GM12878 (cell line): ENCODE measurements around the gene YBX2. TPM values are rescaled to one million over a fixed set of nuclear protein-coding genes. Genes with fewer than 3 reads are reported as not detected.

Source experiments
- ATF2 ChIP-seq: IDR thresholded peaks from 2 replicates; pipeline ENCODE4 v1.6.1; 2012; ENCODE audit warnings: low read length, inconsistent platforms
- BCL11A ChIP-seq: IDR thresholded peaks from 2 replicates; pipeline ENCODE4 v1.6.1; 2011; ENCODE audit warnings: low read depth, low read length
- BMI1 ChIP-seq: fragments of 450-650 bp; IDR thresholded peaks from 2 replicates; pipeline ENCODE4 v1.6.1; 2016; ENCODE audit warnings: mild to moderate bottlenecking, moderate library complexity, borderline replicate concordance
- CEBPB ChIP-seq, 2 experiments: fragments of 150-350 bp in 1 of 2; IDR thresholded peaks; 2 replicates each; pipeline ENCODE4 v1.6.1; 2012 to 2014; ENCODE audit warnings: low read depth in 2 of 2, low read length in 2 of 2, borderline replicate concordance in 1 of 2, inconsistent platforms in 1 of 2
- CHD2 ChIP-seq: IDR thresholded peaks from 2 replicates; pipeline ENCODE4 v1.6.1; 2011; ENCODE audit warnings: low read depth, low read length, improper control_type of control experiment, borderline replicate concordance
- HCFC1 ChIP-seq: fragments of 150-350 bp; IDR thresholded peaks from 2 replicates; pipeline ENCODE4 v1.6.1; 2014; ENCODE audit warnings: low read length
- IKZF1 ChIP-seq: fragments of 450-650 bp; conservative IDR thresholded peaks from 2 replicates; pipeline ENCODE4 v1.6.1; 2017; ENCODE audit warnings: antibody characterized with exemption, mild to moderate bottlenecking
- MLLT1 ChIP-seq: fragments of 450-650 bp; IDR thresholded peaks from 2 replicates; pipeline ENCODE4 v1.6.1; 2016; ENCODE audit warnings: mild to moderate bottlenecking
- MTA2 ChIP-seq: fragments of 450-650 bp; IDR thresholded peaks from 2 replicates; pipeline ENCODE4 v1.6.1; 2016; ENCODE audit warnings: low read depth, mild to moderate bottlenecking, moderate library complexity
- MTA3 ChIP-seq: IDR thresholded peaks from 2 replicates; pipeline ENCODE4 v1.6.1; 2012; ENCODE audit warnings: low read length, inconsistent platforms, borderline replicate concordance
- NR2C2 ChIP-seq: IDR thresholded peaks from 2 replicates; pipeline ENCODE4 v1.6.1; 2011; ENCODE audit warnings: borderline replicate concordance, low read depth; ENCODE audit not compliant: control insufficient read depth, insufficient read length
- PKNOX1 ChIP-seq: fragments of 450-650 bp; IDR thresholded peaks from 2 replicates; pipeline ENCODE4 v1.6.1; 2016; ENCODE audit warnings: mild to moderate bottlenecking
- PML ChIP-seq: IDR thresholded peaks from 2 replicates; pipeline ENCODE4 v1.6.1; 2012; ENCODE audit warnings: low read length, inconsistent platforms
- POLR2AphosphoS2 ChIP-seq: IDR thresholded peaks from 2 replicates; pipeline ENCODE4 v1.6.1; 2011; ENCODE audit warnings: low read depth, mild to moderate bottlenecking, low read length, improper control_type of control experiment, moderate library complexity
- PRDM15 ChIP-seq: fragments of 450-650 bp; formaldehyde crosslinking; IDR thresholded peaks from 2 replicates; pipeline ENCODE4 v1.4.0; 2020; ENCODE audit warnings: mild to moderate bottlenecking, moderate library complexity
- SKIL ChIP-seq: fragments of 450-650 bp; IDR thresholded peaks from 2 replicates; pipeline ENCODE4 v1.6.1; 2017; ENCODE audit warnings: mild to moderate bottlenecking, low read depth, inconsistent platforms; ENCODE audit not compliant: poor library complexity, severe bottlenecking
- SREBF1 ChIP-seq: IDR thresholded peaks from 2 replicates; pipeline ENCODE4 v1.6.1; 2012; ENCODE audit warnings: mild to moderate bottlenecking, low read length
- TCF12 ChIP-seq: IDR thresholded peaks from 2 replicates; pipeline ENCODE4 v1.6.1; 2011; ENCODE audit warnings: low read depth, mild to moderate bottlenecking, low read length
- WRNIP1 ChIP-seq: IDR thresholded peaks from 2 replicates; pipeline ENCODE4 v1.6.1; 2011; ENCODE audit warnings: low read depth, low read length, improper control_type of control experiment, borderline replicate concordance
- YBX1 ChIP-seq: fragments of 450-650 bp; IDR thresholded peaks from 2 replicates; pipeline ENCODE4 v1.6.1; 2016; ENCODE audit warnings: antibody characterized with exemption
- ZNF274 ChIP-seq: IDR thresholded peaks from one replicate; pipeline ENCODE4 v1.8.0; 2011; ENCODE audit not compliant: insufficient read length, insufficient read depth
- ZSCAN29 ChIP-seq: fragments of 450-650 bp; IDR thresholded peaks from 2 replicates; pipeline ENCODE4 v1.6.1; 2017; ENCODE audit warnings: mild to moderate bottlenecking, moderate library complexity
- polyA plus RNA-seq, 11 experiments: library from polyadenylated mRNA; depleted of rRNA in 4 of 11; unstranded in 6 of 11; stranded (reverse) in 5 of 11; fragments of >200 nt; fragmentation: Nextera tagmentation in 4 of 11; fragmentation: Illumina TruSeq in 1 of 11; extraction: Ambion mirVana in 4 of 11; extraction: Trizol in 1 of 11; gene quantifications; 1 replicate in 1 of 11; 2 replicates in 10 of 11; pipeline versions ENCODE4 v1.2.1 to v1.2.3, GENCODE V29; 2011 to 2016; ENCODE audit warnings: inconsistent platforms in 2 of 11, missing spikeins in 2 of 11, low read depth in 1 of 11
- total RNA-seq, 4 experiments: library from RNA; depleted of rRNA in 3 of 4; stranded (reverse); fragments of >200 nt in 3 of 4; fragmentation: Illumina TruSeq in 1 of 4; extraction: Trizol in 1 of 4; gene quantifications; 2 replicates each; pipeline versions ENCODE4 v1.2.1 to v1.2.3, GENCODE V29; 2013 to 2021

The YBX2 gene
- total and polyA plus RNA-seq, 10 of the 15 experiments (the other 5 are each of a cell fraction or from before 2014, with no cell fraction given): not detected

GRCh38 chr17:7296189-7296861 lies 1.9 kb upstream of the YBX2 start (continued):
- TF ChIP-seq PRDM15 (CRISPR knock-in tag): no peak
- TF ChIP-seq BCL11A: no peak
- no peak for TF ChIP-seq MLLT1
- TF ChIP-seq WRNIP1: no peak
- TF ChIP-seq ATF2: no peak
- TF ChIP-seq PML: no peak
- TF ChIP-seq HCFC1: no peak
- TF ChIP-seq SKIL: no peak
- no peak for TF ChIP-seq MTA3
- TF ChIP-seq POLR2AphosphoS2: no peak
- no peak for TF ChIP-seq MTA2
- no peak for TF ChIP-seq PKNOX1
- TF ChIP-seq TCF12: 0 out of 2 replicates have a peak, but pooled peaks have one; percentile 20
- TF ChIP-seq BMI1: no peak
- TF ChIP-seq SREBF1: no peak
- TF ChIP-seq CHD2: no peak
- TF ChIP-seq ZNF274: no peak
- TF ChIP-seq NR2C2: no peak
- TF ChIP-seq CEBPB (IDR thresholded peaks at IDR 0.05; ENCODE audit: borderline replicate concordance in 1 of 2, low read depth in 2 of 2, low read length in 2 of 2): no peak
- TF ChIP-seq IKZF1: peak; percentile 83
- TF ChIP-seq ZSCAN29: no peak
- TF ChIP-seq YBX1: no peak
